Measurements from ENCODE around the gene TSPAN2.
"Not testable (repeated sequence)": the region's sequence is repeated elsewhere in the genome, so short reads cannot be mapped to it uniquely, and the experiment has no call there.

The TSPAN2 gene

DNA sequence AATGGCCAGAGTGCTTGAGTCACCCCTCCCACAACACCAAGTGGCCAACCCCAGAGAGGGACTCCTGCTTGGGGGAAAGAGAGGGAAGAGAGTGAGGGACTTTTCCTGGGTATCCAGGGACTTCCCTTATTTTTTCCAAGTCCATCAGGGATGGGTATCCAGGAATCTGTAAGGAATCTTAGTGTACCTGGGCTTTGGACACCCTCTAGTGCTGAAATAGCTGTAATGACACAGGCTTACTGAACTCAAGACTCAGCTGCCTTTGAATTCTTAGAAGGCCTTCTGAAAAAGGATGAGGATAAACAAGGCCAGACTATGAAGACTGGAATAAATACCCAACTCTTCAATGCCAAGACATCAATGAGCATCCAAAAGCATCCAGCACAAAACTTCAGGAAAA, 47.6 kb downstream of the TSPAN2 start:
- DNase-seq = no peak

DNA sequence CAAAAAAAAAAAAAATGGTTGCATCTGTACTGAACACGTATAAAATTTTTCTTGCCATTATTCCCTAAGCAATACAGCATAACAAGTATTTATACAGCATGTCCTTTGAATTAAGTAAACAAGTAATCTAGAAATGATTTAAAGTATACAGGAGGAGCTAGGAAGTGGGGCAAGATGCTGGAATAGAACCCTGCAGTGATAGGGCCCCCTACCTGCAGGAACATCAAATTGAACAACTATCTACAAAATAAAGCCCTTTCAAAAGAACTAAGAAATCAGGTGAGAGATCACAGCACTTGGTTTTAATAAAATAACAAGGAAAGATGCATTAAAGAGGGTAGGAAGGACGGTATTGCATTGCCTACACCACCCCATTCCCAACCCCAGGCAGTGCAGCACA, 48.8 kb downstream of the TSPAN2 start:
- DNase-seq = no peak

GRCh38 chr1:115036814-115037507, 52.3 kb downstream of the TSPAN2 start:
- no peak for DNase-seq

DNA sequence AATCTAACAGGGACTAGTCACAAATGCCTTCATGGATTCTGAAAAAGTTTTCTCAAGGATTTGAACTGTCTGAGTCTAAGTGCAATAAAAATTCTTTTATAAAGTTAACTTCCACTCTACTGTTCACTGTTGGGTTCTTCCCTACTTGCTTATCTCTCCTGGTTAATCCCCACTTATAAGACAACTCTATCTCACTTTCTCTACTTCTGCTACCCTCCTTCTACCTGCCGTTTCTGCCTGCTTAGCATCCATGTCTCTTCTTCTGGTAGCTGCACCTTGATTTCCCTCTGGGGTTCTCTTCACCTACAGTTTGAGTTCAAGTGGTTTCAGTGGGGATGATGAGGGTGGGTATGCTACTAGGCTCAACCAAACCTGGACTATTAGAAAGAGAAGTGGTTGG, 53.7 kb downstream of the TSPAN2 start:
- DNase-seq = no peak

DNA sequence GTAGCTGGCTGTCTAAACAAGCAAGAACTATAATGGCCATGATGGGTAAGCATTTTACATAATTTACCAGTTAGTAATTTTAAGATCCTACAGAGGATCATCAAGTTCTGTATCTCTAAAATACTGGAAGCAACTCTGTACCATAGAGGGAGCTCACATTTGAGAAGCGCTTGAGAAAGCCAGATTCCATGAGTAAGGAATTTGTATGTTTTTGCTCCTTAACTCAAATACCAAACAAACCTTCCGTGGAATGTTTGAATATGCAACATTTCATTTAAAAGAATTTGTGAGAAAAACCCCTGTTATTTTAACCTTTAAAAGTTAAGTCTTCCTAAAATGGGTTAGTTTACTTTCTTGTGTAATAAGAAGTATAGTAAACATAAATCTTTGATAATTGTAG, 57.7 kb downstream of the TSPAN2 start:
- no peak for DNase-seq

DNA sequence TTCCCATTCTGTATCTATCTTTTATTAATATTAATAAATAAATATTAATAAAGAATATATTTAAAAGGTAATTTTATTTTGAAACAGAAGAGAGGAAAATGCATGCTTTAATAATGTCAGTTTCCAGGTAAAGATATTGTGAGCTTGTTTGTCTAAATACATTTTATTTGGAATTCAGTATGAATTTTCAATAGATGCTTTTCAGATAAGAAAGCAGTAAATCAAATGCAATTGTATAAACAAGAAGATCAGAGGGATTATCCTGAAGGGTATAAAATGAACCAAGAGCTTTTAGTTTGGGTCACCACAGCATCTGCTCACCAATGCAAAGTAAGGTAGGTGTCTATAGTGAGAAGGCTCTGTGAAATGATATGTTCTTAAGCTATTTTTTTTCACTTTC, 59.8 kb downstream of the TSPAN2 start, which contains the start of gene TSHB:
Gene TSHB (plus strand): TSS at position 301 of the 400 bp plus-strand sequence. CDS start 3,537 bp downstream, outside the sequence.
- no peak for DNase-seq

DNA sequence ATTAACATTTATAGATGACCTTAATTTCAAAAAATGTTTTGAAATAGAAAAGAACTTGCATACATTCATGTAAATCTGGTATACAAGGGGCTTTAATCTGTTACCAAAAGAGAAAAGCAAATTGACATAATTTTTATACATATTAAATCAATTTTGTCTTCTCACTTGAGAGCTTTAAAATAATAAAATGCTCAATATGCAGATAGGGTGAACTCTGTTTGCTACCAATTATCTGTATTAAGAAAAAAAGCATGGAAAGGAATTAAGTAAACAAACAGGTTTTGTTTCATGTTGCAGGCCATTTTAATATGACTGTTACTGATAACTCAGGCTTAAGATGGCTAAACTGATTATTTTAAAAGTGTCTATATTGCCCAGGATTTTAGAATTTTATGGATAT, 65.7 kb downstream of the TSPAN2 start:
- DNase-seq = no peak

DNA sequence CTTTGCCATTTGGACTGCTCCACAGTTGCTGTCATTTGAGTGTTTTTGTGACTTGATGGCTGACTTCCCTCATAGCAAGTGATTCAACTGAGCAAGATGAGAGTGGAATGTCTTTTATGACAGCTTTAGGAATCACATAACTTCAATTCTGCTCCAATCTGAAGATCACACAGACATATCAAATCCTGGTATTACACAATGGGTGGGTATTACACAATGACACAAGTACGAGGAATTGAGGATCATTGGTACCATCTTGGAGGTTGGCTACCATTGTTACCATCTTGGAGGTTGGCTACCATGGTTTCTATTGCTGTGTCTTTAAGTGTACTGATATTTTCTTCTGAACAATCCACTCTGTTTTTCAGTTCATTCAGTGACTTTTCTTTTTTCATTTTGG, 68.2 kb downstream of the TSPAN2 start:
- no peak for DNase-seq

DNA sequence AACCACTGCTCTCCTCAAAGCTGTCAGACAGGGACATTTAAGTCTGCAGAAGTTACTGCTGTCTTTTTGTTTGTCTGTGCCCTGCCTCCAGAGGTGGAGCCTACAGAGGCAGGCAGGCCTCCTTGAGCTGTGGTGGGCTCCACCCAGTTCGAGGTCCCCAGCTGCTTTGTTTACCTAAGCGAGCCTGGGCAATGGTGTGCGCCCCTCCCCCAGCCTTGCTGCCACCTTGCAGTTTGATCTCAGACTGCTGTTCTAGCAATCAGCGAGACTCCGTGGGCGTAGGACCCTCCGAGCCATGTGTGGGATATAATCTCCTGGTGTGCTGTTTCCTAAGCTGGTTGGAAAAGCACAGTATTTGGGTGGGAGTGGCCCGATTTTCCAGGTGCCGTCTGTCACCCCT, 69.8 kb downstream of the TSPAN2 start:
- DNase-seq = not testable (repeated sequence)

DNA sequence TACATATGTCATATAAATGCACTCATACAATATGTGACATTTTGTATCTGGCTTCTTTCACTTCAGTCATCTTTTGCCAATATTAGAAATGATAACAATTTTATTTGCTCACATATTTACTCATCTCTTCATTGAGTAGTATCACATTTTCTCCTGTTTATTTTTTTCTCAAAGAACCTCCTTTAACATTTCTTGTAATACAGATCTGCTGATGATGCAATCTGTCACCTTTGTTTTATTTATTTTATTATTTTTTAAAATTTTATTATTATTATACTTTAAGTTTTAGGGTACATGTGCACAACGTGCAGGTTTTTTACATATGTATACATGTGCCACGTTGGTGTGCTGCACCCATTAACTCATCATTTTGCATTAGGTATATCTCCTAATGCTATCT, 75.5 kb downstream of the TSPAN2 start:
- no peak for DNase-seq

DNA sequence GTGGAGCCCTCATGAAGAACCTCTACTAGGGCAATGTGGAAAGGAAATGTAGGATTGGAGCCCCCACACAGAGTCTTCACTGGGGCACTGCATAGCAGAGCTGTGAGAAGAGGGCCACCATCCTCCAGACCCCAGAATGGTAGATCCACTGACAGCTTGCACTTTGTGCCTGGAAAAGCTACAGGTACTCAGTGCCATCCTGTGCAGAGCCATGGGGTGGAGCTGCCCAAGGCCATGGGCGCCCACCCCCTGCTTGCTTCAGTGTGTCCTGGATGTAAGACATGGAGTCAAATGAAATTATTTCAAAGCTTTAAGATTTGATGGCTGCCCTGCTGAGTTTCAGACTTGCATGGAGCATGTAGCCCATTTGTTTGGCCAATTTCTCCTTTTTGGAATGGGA, 76.9 kb downstream of the TSPAN2 start:
- no peak for DNase-seq

DNA sequence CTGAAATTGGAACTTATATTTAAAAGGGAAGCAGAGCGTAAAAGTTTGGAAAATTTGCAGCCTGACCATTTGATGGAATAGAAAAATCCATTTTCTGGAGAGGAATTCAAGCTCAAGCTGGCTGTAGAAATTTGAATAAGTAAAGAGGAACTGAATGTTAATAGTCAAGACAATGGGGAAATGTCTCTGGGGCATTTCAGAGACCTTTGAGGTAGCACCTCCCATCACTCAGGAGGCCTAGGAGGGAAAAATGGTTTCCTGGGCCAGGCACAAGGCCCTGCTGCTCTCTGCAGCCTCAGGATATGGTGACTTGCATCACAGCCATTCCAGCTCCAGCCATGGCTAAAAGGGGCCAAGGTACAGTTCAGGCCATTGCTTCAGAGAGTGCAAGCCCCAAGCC, 77.3 kb downstream of the TSPAN2 start:
- DNase-seq = no peak

- DNase-seq = no peak
These were observed 83.1 kb downstream of the TSPAN2 start for GRCh38 chr1:115006191-115006590.

Measured in anterior cingulate cortex (tissue), 58 donors.